Activated CD8-positive, alpha-beta memory T cell treated with anti-CD3 and anti-CD28 coated beads for 24 hours (primary cell): ENCODE measurements around the gene XRCC6.
"Not testable (repeated sequence)": the region's sequence is repeated elsewhere in the genome, so short reads cannot be mapped to it uniquely, and the experiment has no call there.

ENCODE experiments used
- DNase-seq: peaks from one replicate; pipeline ENCODE4 v3.0.0-alpha.2; 2020

The XRCC6 gene

DNA sequence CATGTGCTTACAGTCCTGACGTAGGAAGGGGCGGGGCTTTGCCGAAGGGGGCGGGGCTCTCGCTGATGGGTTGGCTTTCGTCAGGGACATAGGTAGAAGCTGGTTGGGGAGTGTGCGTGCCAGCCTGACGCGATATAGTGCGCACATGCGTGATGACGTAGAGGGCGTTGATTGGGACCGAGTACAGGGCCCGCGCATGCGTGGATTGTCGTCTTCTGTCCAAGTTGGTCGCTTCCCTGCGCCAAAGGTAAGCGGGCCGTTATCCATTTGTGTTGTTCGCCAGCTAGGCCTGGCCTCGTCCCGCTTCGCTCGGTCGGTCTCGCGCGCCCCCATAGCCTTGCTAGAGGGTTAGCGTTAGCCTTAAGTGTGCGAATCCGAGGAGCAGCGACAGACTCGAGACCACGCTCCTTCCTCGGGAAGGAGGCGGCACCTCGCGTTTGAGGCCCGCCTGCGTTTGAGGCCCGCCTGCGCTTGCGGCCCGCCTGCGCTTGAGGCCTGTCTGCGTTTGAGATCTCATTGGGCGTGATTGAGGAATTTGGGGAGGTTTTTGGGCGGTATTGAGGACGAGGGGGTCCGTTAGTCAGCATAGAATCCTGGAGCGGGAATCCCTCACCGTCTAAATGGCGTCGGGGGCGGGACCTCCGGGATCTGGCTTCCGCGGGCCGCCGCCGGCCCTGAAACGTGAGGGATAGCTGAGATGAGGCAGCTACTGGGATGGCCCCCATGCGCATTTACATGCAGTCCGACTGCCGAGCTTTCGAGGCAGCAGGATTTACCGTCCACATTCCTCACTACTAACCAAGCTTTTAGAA lies at the start of gene XRCC6:
Gene XRCC6 (plus strand): TSS at position 197 of the 812 bp plus-strand sequence. CDS start 710 bp downstream, outside the sequence.
- peak; percentile 100 for DNase-seq

- no peak for DNase-seq
Observed at GRCh38 chr22:41571786-41572185, 49.3 kb upstream of the XRCC6 start.

- DNase-seq = not testable (repeated sequence)
Observed at GRCh38 chr22:41572305-41572704, 48.8 kb upstream of the XRCC6 start.

- DNase-seq = no peak
Observed at GRCh38 chr22:41573677-41574076, 47.4 kb upstream of the XRCC6 start.

DNA sequence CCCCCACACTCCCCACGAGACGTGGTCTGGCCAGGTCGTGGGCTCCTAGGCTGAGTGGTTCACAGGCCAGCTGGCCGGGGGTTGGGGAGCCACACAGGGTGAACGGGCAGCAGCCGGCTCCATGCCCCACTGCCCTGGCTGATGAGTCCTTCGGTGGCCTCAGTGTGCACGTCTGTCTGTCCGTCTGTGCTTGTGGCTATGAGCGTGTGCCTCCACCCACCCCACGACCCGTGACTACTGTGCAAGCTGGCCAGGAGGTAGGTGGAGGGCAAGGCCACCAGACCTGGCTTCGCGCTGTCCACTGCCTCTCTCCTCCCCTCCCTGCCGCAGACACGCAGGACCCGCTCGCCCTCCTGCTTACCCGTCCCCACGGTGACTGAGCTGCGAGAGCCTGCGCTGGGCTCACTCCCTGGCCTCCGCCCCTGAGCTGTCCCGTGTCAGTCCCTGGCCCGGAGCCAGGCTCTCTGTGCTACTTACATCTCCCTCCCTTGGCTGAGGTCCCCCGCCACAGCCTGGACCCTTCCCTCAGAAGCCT lies 46.2 kb upstream of the XRCC6 start:
- DNase-seq = no peak

DNA sequence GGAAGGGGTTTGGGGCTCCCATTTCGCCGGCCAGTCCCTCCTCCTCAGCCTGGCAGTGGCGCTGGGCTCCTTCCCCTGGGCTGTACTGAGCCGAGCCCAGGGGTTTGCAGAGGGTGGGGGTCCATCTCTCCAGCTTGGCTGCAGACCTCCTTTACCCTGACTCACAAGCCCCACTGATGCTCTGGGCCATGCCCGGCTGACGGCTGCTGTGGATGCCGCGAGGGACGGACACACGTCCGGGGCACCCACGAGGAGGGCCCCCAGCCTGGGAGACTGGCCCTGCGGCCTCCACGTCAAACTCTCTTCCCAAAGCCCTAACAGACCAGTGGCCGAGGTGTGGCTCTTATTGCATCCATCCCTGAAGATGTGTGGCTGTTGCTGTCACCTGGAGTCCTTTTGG lies 45.6 kb upstream of the XRCC6 start:
- DNase-seq = no peak

DNA sequence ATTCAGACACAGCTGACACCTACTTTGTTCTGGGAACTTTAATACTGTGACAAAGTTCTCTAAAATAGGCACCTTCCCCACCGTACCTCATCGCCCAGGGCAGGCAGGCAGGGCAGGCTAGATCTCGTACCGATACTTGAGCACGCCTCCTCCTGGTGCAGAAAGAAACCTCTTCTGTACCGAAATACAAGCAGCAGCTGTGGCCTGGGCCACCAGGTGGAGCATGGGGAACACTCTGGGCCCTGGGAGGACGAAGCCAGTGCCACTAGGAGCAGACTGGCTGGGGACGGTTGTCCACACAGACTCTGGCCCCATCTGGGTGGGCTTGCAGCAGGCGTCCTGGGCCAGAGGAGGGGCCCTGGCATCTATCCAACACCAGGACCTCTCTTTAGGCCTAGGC lies 44.2 kb upstream of the XRCC6 start:
- DNase-seq = no peak

- DNase-seq = no peak
Observed at GRCh38 chr22:41578114-41578513, 43.0 kb upstream of the XRCC6 start.

DNA sequence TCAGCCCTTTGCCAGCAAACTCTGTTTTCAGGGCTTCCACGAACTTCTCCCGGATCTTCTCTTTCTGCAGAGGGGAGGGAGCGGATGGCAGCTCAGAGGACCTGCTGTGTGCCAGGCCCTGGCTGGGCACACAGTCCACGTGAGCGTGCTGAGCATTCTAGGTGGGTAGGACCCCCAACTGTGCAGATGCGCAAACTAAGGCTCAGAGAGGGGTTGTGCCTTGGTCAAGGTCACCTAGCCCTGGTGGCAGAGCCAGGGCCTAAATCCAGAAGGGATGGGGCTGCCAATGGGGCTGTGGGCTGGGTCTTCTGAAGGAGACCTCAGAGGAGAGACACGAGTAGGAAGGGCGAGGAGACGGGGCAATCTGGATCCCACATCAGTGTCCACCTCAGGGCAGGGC lies 42.3 kb upstream of the XRCC6 start:
- DNase-seq = no peak

DNA sequence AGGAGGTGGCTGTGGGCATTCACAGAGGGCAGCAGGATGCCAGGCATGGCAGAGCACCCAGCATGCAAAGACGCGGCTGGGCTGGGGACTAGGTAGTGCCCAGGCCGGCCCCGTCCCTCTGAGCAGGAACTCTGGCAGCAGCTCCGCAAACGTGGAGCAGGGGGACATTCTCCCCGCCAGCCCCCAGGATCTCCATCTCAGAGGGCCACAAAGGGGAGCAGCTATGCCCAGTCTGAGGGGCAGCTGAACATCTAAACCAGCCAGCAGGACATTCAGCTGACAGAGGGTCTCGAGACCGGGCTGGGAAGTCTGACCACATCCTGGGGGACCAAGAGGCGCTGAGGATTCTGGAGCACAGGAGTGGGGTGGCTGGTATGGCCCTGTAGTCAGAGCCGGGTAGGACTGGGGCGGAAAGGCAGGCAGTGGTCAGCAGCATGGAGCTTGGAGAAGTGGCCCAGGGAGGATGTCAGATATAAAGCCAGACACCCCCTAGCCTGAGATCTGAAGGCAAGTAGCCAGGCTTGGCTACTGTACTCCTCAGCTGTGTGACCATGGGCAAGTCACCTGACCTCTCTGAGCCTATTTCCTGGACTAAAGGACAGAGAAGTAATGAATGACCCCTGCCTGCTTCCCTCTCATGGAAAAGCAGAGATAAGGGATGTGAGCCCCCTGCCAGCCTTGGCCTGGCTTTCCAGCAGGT lies 41.6 kb upstream of the XRCC6 start:
- no peak for DNase-seq

GRCh38 chr22:41579997-41580355 lies 41.1 kb upstream of the XRCC6 start:
- DNase-seq = no peak

- no peak for DNase-seq
Observed at GRCh38 chr22:41582694-41583093, 38.4 kb upstream of the XRCC6 start.

GRCh38 chr22:41584881-41585280 lies 36.2 kb upstream of the XRCC6 start:
- DNase-seq = no peak

GRCh38 chr22:41585898-41586297 lies 35.2 kb upstream of the XRCC6 start:
- DNase-seq = no peak

GRCh38 chr22:41587347-41587723 lies 33.8 kb upstream of the XRCC6 start:
- DNase-seq = no peak

DNA sequence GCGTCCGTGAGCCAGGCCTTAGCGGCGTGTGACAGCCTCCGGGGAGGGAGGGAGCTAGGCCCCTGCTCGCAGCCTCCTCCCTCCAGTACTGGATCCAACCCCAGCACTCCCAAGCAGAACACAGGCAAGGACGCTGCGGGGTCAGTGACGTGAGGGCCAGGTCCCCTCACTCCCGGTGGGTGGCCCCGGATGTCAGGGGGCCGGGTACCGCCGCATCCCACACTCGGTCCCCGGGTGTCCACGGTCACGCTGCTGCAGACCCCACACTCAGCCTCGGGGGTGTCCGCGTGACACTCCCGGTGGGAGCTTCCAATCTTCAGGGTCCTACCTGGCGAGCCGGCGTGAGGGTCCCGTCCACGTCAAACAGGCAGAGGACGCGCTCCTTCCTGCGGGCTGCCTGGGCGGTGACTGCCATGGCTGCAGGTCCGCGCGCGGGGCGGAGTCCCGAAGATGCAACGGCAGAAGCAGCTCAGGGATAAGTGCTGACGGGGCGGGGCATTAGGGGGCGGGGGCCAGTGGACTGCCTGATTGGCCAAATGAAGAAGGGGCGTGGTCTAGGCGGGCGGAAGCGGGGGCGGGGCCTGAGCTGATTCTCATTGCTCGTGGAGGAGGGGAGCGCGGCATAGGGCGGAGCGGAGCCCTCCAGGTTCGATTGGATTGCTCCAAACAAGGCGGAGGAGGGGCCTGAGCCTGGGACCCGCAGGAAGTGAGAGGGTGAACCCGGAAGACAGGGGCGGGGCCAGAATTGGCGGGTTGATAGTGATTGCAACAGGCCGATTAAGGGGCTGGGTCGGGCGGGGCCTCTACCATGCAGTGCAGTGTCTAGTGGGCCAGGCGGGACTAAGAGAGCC lies 31.5 kb upstream of the XRCC6 start, which contains the start of gene PMM1:
Gene PMM1 (minus strand): TSS at position 450 of the 851 bp plus-strand sequence. CDS start 35 bp downstream, at position 415.
- peak; percentile 100 for DNase-seq

DNA sequence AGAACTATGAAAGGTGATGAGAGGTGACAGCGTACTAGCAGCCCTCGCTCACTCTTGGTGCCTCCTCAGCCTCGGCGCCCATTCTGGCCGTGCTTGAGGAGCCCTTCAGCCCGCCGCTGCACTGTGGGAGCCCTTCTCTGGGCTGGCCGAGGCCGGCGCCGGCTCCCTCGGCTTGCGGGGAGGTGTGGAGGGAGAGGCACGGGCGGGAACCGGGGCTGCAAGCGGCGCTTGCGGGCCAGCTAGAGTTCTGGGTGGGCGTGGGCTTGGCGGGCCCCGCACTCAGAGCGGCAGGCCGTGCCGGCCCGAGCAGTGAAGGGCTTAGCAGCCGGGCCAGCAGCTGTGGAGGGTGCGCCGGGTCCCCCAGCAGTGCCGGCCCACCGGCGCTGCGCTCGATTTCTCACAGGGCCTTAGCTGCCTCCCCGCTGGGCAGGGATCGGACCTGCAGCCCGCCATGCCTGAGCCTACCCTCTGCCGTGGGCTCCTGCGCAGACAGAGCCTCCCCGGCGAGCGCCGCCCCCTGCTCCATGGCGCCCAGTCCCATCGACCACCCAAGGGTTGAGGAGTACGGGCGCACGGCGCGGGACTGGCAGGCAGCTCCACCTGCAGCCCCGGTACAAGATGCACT lies 27.6 kb upstream of the XRCC6 start:
- not testable (repeated sequence) for DNase-seq

- DNase-seq = no peak
Observed at GRCh38 chr22:41595703-41596102, 25.4 kb upstream of the XRCC6 start.

DNA sequence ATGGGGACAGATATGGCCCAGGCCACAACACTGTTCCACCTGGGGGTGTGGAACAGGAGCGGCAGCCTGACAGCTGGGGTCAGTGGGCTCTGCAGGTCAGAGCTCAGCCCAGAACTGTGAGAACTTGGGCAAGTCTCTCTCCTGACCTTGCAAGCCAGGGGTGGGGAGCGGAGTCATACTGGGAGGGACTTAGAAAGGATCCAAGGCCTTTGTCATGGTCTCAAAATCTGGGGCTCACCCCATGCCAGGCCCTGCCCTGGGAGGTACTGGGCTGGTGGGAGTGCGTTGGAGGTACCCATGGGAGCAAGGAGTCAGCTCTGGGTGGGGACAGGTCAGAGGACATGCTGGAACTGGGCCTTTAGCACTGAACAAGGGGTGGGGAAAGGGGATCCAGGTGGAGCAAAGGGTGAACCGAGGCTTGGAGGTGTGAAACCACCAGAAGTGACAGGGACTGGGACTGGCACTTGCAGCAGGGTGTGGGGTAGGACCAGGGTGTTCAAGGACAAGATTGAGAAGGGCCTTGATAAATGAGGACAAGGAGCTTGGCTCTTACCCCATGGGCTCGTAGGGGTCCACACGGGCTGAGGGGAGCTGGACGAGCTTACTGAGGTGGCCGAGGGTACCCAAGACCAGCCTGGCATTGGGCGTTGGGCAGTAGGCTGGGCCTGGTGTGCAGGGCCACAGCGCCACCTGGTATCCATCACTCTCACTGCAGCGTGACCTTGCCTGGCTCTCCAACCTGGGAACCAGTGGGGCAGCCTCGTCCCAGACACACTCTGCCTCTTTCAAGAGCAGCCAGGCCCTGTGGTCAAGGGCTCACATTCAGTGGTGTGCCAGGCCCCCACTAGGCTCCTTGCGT lies 24.1 kb upstream of the XRCC6 start:
- DNase-seq = no peak

GRCh38 chr22:41597635-41597953 lies 23.5 kb upstream of the XRCC6 start:
- DNase-seq = no peak

- no peak for DNase-seq
Observed at GRCh38 chr22:41598081-41598480, 23.0 kb upstream of the XRCC6 start.
